ENCODE measurements around the gene FUZ.
A peak's percentile ranks its signal among the peaks of the same experiment; 100 is the strongest.

FUZ gene, protein sequence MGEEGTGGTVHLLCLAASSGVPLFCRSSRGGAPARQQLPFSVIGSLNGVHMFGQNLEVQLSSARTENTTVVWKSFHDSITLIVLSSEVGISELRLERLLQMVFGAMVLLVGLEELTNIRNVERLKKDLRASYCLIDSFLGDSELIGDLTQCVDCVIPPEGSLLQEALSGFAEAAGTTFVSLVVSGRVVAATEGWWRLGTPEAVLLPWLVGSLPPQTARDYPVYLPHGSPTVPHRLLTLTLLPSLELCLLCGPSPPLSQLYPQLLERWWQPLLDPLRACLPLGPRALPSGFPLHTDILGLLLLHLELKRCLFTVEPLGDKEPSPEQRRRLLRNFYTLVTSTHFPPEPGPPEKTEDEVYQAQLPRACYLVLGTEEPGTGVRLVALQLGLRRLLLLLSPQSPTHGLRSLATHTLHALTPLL

DNA sequence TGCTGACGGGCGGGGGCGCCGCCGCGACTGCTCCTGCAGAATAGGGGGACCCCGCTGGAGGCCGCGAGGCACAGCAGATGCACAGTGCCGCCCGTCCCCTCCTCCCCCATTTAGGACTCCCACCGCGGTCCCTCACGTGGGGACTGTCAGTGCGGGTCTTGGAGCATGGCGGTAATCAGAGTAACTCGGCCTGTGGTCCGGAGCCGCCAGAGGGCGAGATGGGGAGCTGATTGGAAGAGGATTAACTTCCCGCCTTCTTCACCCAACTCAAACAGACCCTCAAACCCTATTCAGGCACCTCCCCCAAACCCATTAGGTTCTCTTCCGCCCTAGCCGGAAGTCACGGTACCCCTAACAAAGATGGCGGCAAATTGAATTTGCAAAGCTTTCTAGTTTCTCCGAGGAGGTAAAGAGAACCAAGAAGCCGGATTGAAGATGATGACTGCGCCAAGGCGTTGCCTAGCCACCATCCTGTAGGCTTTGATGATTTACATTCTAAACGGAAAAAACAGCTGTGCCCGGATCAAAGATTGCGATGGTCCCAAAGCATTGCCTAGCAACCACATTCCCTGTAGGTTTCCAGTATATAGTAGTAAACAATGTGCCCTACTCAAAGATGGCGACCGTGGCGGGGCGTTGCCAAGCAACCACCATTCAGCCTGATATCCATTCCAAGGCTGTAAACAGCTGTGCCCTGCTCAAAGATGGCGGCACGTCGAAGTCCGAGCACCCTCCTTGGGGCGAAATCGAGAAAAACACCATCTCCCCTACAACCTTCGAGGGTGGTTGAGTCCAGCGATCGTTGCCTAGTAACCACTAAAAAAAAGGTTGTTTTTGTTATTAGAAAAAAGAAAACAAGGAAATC, at the start of gene FUZ:
TSS of gene FUZ (minus strand) at position 296 of the 865 bp plus-strand sequence. CDS start at position 110, 186 bp downstream.
- DNase-seq: peak; percentile 98 to 99

DNA sequence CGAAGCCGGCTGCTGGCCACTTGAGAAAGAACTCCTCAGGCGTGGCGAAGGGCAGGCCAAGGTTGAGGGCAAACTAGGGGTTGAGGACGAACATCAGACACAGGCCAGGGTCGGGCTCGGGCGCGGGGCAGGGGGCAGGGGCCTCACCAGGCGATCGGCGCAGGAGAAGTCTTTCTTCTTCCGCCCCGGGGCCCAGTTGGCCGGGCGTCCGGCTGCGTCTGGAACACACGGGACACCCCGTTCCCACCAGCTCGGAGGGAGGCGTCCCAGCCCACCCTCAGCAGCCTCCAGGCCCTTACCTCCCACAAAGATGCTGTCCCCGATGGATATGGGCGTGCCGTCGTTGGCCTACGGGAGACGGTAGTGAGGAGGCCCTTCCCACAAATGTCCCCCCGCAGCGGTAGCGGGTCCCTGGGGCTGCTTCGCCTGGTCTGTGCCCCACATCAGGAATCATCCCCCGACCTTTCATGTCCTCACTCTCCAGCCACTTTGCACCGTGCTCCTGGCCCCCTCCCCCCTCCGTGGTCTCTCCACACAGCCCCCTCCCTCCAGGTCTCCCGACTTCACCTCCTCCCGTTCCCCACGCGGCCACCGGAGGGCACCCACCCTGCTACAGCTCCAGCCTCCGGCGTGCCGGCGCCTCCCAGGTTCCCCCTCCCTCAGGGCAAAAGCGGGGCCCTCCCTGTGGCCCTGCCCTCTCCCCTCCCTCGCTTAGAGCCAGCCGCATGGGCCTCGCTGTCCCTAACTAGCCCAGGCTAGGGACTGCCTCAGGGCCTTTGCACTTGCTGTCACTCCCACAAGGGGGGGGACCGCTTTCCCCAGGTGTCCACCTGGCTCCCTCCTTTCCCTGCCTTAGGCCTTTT, 49.5 kb upstream of the FUZ start:
- no peak for DNase-seq

DNA sequence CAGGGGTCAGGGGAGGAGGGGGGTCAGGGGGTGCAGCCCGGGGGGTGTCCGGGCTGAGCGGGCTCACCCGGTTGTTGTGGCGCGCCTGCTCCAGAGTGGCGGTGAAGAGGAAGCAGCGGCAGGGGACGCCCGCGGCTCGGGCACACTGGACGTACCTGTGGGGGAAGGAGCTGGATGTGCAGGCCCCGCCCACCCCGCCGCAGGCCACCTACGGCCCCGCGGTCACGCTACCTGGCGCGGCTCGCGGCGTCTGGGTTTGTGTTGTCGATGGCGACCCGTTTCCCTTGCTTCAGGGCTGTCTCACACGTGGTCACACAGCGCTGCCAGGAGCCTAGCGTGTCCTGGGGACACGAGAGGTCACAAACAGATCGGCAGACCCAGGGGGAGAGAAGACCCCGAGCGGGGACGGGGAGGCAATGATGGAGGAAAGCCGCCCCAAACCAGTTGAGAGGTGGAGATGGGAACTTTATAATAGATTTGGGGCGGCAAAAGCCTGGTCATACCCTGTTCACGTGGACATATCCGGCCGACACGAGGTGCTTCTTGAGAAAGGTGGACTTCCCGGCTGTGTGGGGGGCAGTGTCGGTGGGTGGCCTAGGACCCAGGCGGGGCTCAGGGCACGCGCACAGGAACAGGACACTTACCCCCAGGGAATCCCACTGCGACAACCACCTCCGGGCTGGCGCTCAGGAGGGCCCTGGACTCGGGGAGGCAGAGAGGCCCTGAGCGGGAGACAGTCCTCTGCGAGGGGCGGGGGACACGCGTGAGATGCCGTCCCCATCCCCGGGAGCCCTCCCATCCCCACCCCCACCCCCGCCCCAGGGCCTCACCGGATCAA, 48.7 kb upstream of the FUZ start:
- no peak for DNase-seq

- DNase-seq: no peak
These were observed 48.0 kb upstream of the FUZ start for GRCh38 chr19:49861107-49861506.

DNA sequence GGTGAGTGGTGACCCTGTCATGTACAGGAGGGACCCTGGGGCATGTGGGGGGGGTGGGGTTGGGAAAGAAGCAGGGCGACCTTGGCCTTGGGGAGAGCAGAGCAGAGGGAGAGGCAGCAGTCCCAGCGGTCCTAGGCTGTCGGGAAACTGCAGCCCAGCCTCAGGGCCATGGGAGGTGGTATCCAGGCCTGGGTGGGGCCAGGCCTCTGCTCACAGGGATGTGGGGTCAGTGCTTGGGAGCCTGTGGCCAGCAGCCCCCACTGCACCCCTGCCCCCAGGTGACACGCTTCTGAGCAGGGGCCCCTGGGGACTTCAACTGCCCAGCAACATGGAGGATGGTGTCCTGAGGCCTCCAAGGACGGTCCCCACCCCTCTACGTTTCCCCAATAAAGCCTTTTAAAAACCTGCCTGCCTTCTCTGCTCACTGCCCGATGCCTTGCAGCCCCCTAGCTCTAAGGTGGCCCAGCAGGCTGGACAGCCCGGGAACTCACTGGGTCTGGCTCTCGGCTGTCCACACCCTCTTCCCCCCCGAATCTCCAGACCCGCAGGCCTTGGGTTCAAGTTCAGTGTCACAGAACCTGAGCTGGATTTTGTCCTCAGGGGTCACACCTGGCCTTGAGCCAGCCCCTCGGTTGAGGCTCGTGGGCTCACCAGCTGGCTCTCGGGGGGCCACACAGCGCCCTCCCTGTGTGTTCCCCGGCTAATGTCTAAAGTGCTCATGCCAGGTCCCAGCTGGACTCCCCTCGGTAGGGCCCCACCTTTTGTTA, 47.4 kb upstream of the FUZ start:
- DNase-seq: no peak

DNA sequence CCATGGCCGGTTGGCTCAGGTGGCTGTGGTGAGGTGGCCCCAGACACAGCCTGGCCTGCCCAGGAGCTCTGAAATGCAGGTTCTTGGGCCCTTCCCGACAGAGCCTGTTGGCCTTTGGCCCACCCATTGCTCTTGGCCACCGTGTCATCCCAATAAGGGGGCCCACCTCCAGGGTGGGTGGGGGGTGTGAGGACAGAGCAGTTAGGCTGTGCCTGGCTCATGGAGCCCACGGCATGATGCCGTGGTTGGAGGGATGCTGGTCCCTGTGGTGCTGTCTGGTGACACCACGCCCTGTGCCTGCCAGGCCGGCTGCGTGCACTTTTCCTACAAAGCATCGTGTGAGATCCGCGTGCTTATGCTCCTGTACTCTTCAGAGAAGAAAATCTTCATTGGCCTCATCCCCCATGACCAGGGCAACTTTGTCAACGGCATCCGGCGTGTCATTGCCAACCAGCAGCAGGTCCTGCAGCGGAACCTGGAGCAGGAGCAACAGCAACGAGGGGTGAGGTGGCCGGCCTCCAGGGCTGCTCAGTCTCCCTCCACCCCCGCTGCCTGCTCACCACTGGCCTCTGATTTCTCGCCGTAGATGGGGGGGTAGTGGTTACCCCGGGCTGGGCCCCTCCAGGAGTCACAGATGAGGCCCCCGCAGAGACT, 46.7 kb upstream of the FUZ start:
- no peak for DNase-seq

- no peak for DNase-seq
These were observed 45.2 kb upstream of the FUZ start for GRCh38 chr19:49858088-49858985.

DNA sequence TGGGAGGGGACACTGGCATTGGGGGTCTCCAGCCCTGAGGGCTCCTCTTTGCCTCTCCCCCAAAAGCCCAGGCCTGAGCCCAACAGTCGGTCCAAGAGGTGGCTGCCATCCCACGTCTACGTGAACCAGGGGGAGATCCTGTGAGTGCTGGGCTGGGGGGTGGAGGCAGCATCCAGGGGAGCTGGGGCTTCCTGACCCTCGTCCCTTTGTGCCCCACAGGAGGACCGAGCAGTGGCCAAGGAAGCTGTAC, 44.7 kb upstream of the FUZ start:
- no peak for DNase-seq

DNA sequence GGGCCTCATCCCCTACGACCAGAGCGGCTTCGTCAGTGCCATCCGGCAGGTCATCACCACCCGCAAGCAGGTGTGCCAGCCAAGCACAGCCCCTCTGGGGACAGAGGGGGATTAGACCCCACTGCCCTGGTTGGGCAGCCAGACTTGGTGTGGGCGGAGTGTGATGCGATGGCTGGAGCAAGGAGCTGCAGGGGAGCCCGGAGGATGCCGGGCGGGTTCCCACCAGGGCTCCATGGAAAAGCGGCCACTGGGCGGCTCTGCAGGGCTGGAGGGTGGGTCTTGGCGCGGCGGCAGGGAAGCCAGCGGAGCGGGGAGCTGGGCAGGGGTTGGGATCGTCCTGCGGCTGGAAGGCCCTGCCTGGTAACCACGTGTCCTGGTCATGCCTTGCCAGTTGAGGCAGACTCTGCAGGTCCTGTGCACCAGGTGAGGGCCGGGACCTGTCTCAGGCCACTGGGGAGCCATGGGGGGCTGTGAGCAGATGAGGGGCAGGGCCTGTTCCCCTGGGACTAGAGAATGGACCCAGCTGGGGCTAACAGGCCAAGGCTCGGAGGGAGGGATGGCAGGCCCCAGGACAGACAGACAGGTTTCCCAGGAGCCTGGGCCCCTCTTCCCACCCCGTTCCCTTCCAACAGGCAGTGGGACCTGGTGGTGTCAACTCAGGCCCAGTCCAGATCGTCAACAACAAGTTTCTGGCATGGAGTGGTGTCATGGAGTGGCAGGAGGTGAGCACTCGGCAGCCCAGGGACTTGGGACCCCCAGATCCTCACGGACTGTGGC, 44.2 kb upstream of the FUZ start:
- no peak for DNase-seq

- no peak for DNase-seq
These were observed 43.5 kb upstream of the FUZ start for GRCh38 chr19:49856574-49857021.

GRCh38 chr19:49855676-49856573, 42.8 kb upstream of the FUZ start:
- no peak for DNase-seq

GRCh38 chr19:49855277-49855675, 42.2 kb upstream of the FUZ start:
- DNase-seq: no peak

GRCh38 chr19:49854378-49855263, 41.5 kb upstream of the FUZ start:
- no peak for DNase-seq

GRCh38 chr19:49853852-49854377, 40.8 kb upstream of the FUZ start:
- no peak for DNase-seq

DNA sequence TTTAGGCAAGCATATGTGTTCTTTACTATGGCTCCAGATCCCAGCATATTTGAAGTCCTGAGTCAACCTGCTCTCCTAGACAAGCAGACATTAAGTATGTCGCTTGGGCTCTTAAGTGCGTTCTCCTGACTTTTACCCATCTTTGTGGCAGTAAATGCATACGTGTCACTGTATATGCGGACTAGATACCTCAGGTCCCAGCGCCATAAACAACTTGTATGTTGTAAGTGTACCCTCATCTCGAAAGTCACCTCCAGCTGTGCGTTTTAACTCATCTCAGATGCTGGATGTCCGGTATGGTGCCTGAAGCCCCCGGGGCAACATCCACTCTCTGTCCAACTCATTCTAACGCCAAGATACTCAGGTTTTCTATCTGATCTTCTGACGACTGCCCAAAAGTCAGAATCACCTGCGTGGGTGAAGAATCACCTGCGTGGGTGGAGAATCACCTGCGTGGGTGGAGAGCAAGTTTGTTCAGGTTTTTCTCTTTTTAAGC, 39.6 kb upstream of the FUZ start:
- DNase-seq: no peak

All from CD4-positive, alpha-beta T cell treated with Interleukin-4 for 1 hour (primary cell).